IPS DF 4.7 (cell line): ENCODE measurements around the gene SIGMAR1.

Experiments
- DNase-seq: peaks from one replicate; pipeline ENCODE4 v3.0.0-alpha.2; 2013; ENCODE audit warnings: low spot score; ENCODE audit errors: extremely low read depth

The SIGMAR1 gene

GRCh38 chr9:34606190-34606589 lies 31.4 kb downstream of the SIGMAR1 start:
- no peak for DNase-seq

- DNase-seq = peak; percentile 80
Measured at GRCh38 chr9:34603610-34604231, 33.9 kb downstream of the SIGMAR1 start.

- no peak for DNase-seq
Measured at GRCh38 chr9:34601937-34602573, 35.5 kb downstream of the SIGMAR1 start.

GRCh38 chr9:34600908-34601307 lies 36.7 kb downstream of the SIGMAR1 start:
- no peak for DNase-seq

GRCh38 chr9:34599546-34599945 lies 38.0 kb downstream of the SIGMAR1 start:
- DNase-seq = no peak

- no peak for DNase-seq
Measured at GRCh38 chr9:34594177-34594576, 43.4 kb downstream of the SIGMAR1 start.

- no peak for DNase-seq
Measured at GRCh38 chr9:34592895-34593601, 44.5 kb downstream of the SIGMAR1 start.

GRCh38 chr9:34591917-34592866 lies 45.4 kb downstream of the SIGMAR1 start:
- DNase-seq = no peak

- no peak for DNase-seq
Measured at GRCh38 chr9:34591248-34591916, 46.2 kb downstream of the SIGMAR1 start.

GRCh38 chr9:34590381-34591247 lies 47.0 kb downstream of the SIGMAR1 start:
- DNase-seq = no peak

GRCh38 chr9:34589636-34590380 lies 47.8 kb downstream of the SIGMAR1 start, which contains the start of gene CNTFR:
CNTFR (minus strand) TSS chr9:34589724; CDS start chr9:34568981, 20,743 bp downstream.
- no peak for DNase-seq

GRCh38 chr9:34588671-34589635 lies 48.6 kb downstream of the SIGMAR1 start:
- DNase-seq = no peak

- no peak for DNase-seq
Measured at GRCh38 chr9:34587271-34587670, 50.3 kb downstream of the SIGMAR1 start.

- DNase-seq = no peak
Measured at GRCh38 chr9:34585946-34586669, 51.5 kb downstream of the SIGMAR1 start.

GRCh38 chr9:34584970-34585369 lies 52.6 kb downstream of the SIGMAR1 start:
- DNase-seq = no peak
